DND-41 (cell line): ENCODE results near the gene ARHGAP27.

ENCODE experiments used
- ATAC-seq: fragments of 200-7000 bp; cut with Tn5 transposase; 3 replicates; pipeline ENCODE4 v1.9.1; 2021; ENCODE audit warnings: low read depth; ENCODE audit not compliant: insufficient read depth
- DNase-seq: peaks from one replicate; pipeline ENCODE4 v3.0.0-alpha.2; 2020
- H2AFZ ChIP-seq: 2 replicates; pipeline ENCODE4 v1.6.0; 2012; ENCODE audit warnings: low read depth, low read length
- H3K27ac ChIP-seq: 2 replicates; pipeline ENCODE4 v1.5.1; 2012; ENCODE audit warnings: low read length, inconsistent platforms
- H3K27me3 ChIP-seq: fragments of 200-600 bp; sonication (generic); 2 replicates; pipeline ENCODE4 v1.6.0; 2012; ENCODE audit warnings: low read length, mild to moderate bottlenecking, inconsistent platforms; ENCODE audit not compliant: insufficient read depth, poor library complexity
- H3K36me3 ChIP-seq: 2 replicates; pipeline ENCODE4 v1.5.1; 2012; ENCODE audit warnings: low read length, inconsistent platforms; ENCODE audit not compliant: insufficient read depth
- H3K4me1 ChIP-seq: 2 replicates; pipeline ENCODE4 v1.5.1; 2012; ENCODE audit warnings: mild to moderate bottlenecking, low read length; ENCODE audit not compliant: insufficient read depth
- H3K4me2 ChIP-seq: 2 replicates; pipeline ENCODE4 v1.6.0; 2012; ENCODE audit warnings: mild to moderate bottlenecking, moderate library complexity, low read length, inconsistent platforms; ENCODE audit not compliant: insufficient read depth
- H3K4me3 ChIP-seq, 2 experiments: fragments of 200-600 bp in 1 of 2; shearing (Covaris generic) in 1 of 2; 2 replicates each; pipeline ENCODE4 v1.5.1; 2012 to 2016; ENCODE audit warnings: inconsistent platforms in 2 of 2, low read length in 2 of 2, mild to moderate bottlenecking in 2 of 2, low read depth in 1 of 2, moderate library complexity in 1 of 2
- H3K79me2 ChIP-seq: 2 replicates; pipeline ENCODE4 v1.6.0; 2012; ENCODE audit warnings: low read length, inconsistent platforms; ENCODE audit not compliant: insufficient read depth
- H3K9ac ChIP-seq: 2 replicates; pipeline ENCODE4 v1.6.0; 2012; ENCODE audit warnings: low read depth, mild to moderate bottlenecking, inconsistent platforms, low read length, moderate library complexity
- H3K9me3 ChIP-seq: 2 replicates; pipeline ENCODE4 v1.5.1; 2012; ENCODE audit warnings: low read length, moderate library complexity, mild to moderate bottlenecking, inconsistent platforms; ENCODE audit not compliant: insufficient read depth, severe bottlenecking
- H4K20me1 ChIP-seq: 2 replicates; pipeline ENCODE4 v1.6.0; 2012; ENCODE audit warnings: low read length; ENCODE audit not compliant: insufficient read depth
- EZH2 ChIP-seq: IDR thresholded peaks from 3 replicates; pipeline ENCODE4 v1.6.1; 2012; ENCODE audit warnings: borderline replicate concordance, low read depth, mild to moderate bottlenecking, moderate library complexity, low read length, inconsistent platforms; ENCODE audit not compliant: severe bottlenecking
- TF ChIP-seq, protein P1 (sequence below): IDR thresholded peaks from 2 replicates; pipeline ENCODE4 v1.5.1; 2012; ENCODE audit warnings: borderline replicate concordance, low read length, moderate library complexity, mild to moderate bottlenecking; ENCODE audit not compliant: poor library complexity, severe bottlenecking; ENCODE audit errors: extremely low read depth

Gene ARHGAP27

DNA sequence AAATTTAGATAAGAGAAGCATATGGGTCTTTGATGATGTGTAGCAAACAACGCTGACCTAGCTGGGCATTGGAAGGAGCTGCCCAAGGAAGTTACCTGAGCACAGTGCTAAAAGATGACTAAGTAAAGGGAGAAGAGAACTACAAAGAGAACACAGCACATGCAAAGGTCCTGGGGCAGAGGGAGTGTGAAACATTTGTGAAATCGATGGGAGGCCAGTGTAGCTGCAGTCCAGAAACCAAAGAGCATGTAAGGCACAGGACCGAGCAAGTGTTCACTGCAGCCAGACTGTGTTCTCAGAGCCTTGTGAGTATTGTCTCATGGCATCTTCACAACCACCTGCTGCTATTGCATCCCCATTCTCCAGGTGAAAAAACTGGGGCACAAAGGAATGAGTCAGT is 44.9 kb downstream of the ARHGAP27 start:
- DNase-seq (no peak), ATAC-seq (no peak)
- peaks cover 16% of the 10 kb centered on the region for H3K4me1 ChIP-seq
- H4K20me1 ChIP-seq = no peaks in the 10 kb centered on the region
- no peak overlapping the region for H2AFZ ChIP-seq
- no peak overlapping the region for H3K4me2 ChIP-seq
- no peak for TF ChIP-seq EZH2
- TF ChIP-seq, protein P1, sequence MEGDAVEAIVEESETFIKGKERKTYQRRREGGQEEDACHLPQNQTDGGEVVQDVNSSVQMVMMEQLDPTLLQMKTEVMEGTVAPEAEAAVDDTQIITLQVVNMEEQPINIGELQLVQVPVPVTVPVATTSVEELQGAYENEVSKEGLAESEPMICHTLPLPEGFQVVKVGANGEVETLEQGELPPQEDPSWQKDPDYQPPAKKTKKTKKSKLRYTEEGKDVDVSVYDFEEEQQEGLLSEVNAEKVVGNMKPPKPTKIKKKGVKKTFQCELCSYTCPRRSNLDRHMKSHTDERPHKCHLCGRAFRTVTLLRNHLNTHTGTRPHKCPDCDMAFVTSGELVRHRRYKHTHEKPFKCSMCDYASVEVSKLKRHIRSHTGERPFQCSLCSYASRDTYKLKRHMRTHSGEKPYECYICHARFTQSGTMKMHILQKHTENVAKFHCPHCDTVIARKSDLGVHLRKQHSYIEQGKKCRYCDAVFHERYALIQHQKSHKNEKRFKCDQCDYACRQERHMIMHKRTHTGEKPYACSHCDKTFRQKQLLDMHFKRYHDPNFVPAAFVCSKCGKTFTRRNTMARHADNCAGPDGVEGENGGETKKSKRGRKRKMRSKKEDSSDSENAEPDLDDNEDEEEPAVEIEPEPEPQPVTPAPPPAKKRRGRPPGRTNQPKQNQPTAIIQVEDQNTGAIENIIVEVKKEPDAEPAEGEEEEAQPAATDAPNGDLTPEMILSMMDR = no peak
- H3K79me2 ChIP-seq = no peaks in the 10 kb centered on the region
- no peak overlapping the region for H3K27ac ChIP-seq
- no peaks in the 10 kb centered on the region for H3K36me3 ChIP-seq
- H3K27me3 ChIP-seq = no peaks in the 10 kb centered on the region
- no peak overlapping the region for H3K9ac ChIP-seq
- H3K9me3 ChIP-seq = no peaks in the 10 kb centered on the region
- no peak overlapping the region for H3K4me3 ChIP-seq

DNA sequence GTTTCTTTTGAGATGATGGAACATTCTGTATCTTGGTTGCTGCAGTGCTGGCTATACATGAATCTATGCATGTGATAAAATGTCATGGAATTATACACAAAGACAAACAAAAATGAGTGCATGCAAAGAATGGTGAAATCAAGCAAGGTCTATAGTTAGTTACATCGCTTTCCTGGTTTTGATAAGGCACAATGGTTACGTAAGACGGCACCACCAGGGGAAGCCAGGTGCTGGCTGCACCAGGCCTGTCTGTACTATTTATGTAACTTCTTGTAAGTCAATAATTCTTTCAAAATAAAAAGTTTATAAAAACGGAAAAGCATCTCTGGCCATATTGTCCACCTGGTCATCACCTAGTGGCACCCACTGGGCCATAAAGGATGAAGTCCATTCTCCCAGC is 46.5 kb downstream of the ARHGAP27 start:
- no peaks in the 10 kb centered on the region for H3K27me3 ChIP-seq
- no peak overlapping the region for H2AFZ ChIP-seq
- no peaks in the 10 kb centered on the region for H3K36me3 ChIP-seq
- DNase-seq (no peak), ATAC-seq (no peak)
- H3K4me3 ChIP-seq = no peak overlapping the region
- no peaks in the 10 kb centered on the region for H3K79me2 ChIP-seq
- H3K4me1 ChIP-seq = peaks cover 16% of the 10 kb centered on the region
- TF ChIP-seq, protein P1 = no peak
- no peak for TF ChIP-seq EZH2
- no peaks in the 10 kb centered on the region for H3K9me3 ChIP-seq
- no peak overlapping the region for H3K27ac ChIP-seq
- H3K9ac ChIP-seq = no peak overlapping the region
- H4K20me1 ChIP-seq = no peaks in the 10 kb centered on the region
- H3K4me2 ChIP-seq = no peak overlapping the region

DNA sequence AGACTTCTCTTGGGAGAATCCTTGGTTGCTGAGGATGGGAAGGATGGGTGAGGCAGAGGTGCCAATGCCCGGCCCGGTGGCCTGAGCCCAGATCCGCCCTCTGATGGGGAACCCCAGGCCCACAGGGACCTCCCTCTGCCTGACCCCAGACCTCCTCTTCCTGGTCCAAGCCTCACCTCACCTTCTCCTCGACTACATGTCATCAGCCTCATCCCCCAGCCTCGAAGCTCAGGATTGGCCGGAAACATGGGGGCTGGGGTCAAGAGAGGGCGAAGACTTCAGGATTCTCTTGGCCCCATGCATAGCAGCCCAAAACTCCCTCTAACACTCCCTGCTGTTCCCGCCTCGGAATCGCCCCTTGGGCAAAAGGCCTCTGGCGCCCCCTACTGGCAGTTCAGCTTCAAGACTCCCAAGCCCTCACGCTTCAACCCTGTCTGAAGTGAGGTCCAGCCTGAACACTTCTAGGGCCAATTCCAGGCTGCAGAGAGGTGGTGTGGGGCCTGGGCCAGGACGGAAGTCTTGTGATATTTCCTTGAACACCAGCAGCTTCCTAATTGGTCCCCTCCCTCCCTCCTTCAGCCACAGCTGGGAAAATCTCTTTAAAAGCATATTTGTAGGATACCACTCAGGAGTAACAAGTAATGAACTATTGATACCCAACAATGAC is 47.2 kb downstream of the ARHGAP27 start:
- Histone ChIP-seq H3K9ac (peak overlapping the region; percentile 16; the same call in 1 of the 2 replicates), H3K9me3 (no peaks in the 10 kb centered on the region), H4K20me1 (no peaks in the 10 kb centered on the region), H3K27ac (peak overlapping the region; percentile 31; the same call in 1 of the 2 replicates), H2AFZ (peak overlapping the region; percentile 61), H3K4me1 (peaks cover 16% of the 10 kb centered on the region), H3K27me3 (no peaks in the 10 kb centered on the region), H3K79me2 (no peaks in the 10 kb centered on the region), H3K4me3 (no peak overlapping the region), H3K4me2 (no peak overlapping the region), H3K36me3 (no peaks in the 10 kb centered on the region)
- DNase-seq (peak; percentile 85), ATAC-seq (peak; percentile 95)
- TF ChIP-seq, protein P1 = peak; percentile 98
- no peak for TF ChIP-seq EZH2
